GDM1 (cell line): ENCODE data around the gene JAG1.

Source experiments
- DNase-seq: peaks from one replicate; lab custom pipeline; 2025; lab: John Stamatoyannopoulos, UW

Gene JAG1

DNA sequence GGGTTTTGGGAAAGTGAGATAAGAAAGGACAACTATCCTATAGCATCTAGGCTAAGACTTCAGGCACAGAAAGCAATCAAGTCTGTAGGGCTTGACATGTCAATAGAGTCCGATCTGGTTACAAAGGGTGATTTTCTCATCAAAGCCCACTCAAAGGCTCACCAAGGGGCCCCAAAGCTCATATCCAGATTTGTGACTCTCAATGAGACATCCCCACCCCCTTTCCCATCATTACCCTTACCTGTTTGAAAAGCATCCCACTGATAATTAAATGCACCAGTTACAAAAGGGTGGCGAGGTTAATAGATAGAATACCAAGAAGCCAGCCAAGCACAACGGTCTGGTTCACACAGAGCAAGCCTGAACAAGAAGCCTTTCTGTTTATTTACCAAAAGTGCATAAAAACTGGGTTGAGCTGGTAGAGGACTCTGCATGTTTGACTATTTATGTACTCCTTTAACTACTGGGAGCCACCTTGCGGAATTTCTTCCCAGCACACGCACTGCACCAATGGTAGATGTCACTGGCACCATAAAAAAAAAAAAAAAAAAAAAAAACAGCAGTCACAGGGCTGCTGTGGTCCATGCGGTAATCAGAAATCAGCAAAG is 6.1 kb downstream of the JAG1 start:
- DNase-seq = no peak

DNA sequence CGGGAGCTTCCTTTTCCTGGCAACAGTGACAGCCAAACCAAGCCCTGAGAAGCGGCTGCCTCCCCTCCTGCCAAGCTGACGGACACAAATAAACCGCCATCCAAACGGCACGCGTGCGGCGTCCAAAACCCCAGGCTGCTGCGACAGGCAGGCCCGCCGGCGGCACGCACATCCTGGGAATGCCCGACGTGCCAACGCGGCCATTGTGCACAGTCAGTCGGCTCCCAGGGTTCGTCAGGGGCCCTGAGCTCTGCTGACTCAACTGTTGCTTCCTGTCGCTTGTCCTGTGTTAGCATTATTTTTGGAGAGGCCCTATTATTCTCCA is 6.8 kb downstream of the JAG1 start:
- no peak for DNase-seq

- DNase-seq = no peak
Measured at GRCh38 chr20:10666221-10667076, 7.3 kb downstream of the JAG1 start.

DNA sequence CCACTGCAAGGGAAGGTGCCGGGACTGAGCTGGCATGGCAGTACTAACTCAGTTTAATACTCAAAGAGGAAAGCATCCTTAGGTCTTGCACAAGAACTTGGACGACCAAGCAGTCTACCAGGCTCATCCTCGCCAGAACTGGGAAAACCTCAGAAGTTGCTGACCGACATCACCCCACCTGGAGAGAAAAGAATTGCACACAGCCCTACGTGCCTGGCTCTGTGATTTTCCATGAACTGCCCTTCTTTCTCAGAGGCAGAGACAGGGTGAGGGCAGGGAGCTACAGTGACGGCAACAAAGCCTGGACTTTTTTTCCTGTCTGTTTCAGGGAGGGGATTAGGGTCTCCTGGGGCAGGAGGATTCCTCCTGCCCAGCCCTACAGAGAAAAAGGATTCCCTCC is 8.0 kb downstream of the JAG1 start:
- DNase-seq = no peak

DNA sequence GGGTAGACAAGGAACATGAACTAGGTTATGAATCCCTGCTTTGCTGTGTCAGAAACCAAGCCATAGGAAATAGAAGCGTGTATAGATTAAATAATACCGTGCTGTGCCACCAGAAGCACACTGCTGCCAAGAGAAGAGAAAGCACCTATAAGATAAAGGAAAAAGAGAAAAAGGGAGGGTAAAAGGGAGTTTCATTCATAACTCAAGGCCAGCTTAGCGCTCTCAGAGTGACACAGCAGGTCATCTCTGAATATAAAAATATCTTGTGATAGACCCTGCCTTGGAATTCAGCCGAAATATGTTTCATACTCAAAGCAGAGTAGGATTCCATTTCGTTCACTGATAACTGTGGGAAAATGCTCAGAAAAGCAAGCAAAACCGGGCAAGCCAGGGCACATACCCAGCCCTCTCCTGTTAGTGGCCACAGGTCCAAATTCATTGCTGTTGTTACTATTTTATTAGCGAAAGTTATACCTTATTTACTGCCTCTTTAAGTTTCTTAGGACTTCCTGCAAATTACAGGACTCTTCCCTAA is 8.7 kb downstream of the JAG1 start:
- DNase-seq = no peak

- no peak for DNase-seq
Measured at GRCh38 chr20:10663756-10664155, 10.0 kb downstream of the JAG1 start.

DNA sequence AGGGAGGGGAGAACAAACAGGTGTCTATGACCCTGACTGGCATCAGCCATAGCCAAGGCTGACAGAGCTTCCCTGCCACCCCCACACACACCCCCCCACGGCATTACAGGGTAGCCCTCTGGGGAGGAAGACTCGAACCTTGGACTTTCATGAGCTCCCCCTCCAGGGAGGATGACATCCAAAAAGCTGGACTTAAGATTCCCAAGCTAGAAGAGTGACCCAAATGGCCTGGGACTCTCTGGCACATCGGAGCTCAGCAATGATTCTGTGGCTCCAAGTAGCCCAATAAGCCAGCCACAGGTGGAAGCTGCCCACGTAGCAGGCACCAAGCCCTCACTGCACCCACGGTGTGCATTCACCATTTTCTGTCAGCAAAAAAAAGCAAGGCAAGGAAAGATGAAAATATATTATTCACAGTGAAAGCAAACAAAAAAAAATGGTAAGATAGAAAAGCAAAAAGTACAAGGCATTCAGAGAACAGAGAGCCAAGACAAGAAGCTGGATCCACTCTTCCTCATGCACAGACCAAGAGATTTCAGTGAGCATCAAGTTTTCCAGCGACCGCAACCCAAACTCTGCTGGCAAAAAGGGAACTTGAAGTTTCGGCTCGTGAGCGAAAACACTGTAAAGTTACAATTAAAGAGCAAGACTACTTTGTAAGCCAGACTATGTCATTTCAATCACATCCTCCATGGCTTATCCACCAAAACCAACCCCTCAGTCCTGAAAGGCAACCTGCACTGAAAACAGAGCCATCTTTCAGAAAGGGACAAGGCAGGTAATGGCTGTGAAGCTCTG is 10.9 kb downstream of the JAG1 start:
- DNase-seq = no peak

GRCh38 chr20:10662151-10662550 is 11.6 kb downstream of the JAG1 start:
- no peak for DNase-seq

GRCh38 chr20:10661261-10661660 is 12.5 kb downstream of the JAG1 start:
- DNase-seq = no peak

DNA sequence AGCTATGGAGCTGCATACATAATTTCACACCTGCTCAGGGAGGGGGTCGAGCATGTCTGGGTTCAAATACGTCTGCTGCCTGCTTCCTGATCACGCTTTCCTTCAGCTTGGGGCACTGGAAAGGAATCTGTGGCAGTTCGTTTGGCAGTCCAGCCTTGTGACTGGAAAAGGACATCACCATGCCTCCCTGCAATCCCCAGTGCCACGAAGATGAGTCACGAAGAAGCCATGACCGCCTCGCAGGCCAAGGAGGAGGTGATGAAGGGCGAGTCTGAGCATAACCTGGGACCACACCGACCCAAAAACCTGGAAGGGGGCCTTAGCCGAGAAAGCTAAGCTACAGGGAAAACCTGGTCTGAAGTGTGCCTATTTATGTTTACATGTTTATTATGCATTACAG is 13.1 kb downstream of the JAG1 start:
- DNase-seq = no peak

- DNase-seq = no peak
Measured at GRCh38 chr20:10659651-10660601, 13.9 kb downstream of the JAG1 start.

DNA sequence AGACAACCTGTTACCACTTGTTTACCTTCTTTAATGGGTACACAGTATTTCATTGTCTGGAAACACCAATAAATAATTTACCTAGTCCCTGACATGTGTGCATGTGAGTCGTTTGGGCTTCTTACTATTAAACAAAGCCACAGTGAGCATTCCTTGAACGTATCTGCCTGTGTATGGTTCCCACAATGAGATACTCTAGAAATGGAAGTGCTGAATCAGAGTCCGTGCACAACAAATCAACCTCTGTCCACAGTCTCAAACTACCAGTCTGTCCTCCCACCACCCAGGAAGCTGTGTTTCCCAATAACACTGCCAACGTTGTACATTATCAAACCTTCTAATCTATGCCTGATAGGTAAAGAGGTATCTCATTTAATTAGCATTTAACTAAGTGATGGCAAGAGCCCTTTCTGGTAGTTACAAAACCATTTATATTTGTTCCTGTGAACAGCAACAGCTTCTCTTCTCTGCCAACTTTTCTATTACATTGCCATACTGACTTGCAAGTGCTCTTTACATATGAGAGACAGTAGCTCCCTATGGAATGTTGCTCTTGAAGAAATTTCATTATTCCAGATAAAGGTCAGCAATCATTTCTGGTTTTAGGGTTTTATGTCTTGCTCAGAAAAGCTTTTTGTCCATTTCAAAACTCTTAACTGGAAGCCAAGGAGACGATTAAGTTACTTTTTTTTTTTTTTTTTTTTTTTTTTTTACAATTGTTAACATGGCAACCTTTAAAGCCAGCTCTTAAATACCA is 14.7 kb downstream of the JAG1 start:
- DNase-seq = no peak

GRCh38 chr20:10658051-10658823 is 15.6 kb downstream of the JAG1 start:
- DNase-seq = no peak

DNA sequence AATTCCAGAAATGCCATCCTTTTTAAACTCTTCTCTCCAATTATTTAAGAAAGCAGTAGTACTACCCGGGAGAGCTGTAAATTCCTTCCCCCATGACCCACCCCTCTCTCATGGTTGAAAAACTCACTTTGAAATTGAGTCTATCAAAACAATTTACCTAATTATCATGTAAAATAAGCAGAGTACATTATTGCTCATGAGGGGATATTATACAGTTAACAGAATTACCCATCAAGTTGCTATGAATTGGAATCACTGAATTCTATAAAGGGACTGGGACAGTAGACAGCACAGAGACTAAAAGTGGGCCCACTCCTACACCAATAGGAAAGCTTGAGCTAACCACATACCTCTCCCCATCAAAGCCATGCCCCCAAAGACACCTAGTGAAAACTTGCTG is 16.3 kb downstream of the JAG1 start:
- no peak for DNase-seq

DNA sequence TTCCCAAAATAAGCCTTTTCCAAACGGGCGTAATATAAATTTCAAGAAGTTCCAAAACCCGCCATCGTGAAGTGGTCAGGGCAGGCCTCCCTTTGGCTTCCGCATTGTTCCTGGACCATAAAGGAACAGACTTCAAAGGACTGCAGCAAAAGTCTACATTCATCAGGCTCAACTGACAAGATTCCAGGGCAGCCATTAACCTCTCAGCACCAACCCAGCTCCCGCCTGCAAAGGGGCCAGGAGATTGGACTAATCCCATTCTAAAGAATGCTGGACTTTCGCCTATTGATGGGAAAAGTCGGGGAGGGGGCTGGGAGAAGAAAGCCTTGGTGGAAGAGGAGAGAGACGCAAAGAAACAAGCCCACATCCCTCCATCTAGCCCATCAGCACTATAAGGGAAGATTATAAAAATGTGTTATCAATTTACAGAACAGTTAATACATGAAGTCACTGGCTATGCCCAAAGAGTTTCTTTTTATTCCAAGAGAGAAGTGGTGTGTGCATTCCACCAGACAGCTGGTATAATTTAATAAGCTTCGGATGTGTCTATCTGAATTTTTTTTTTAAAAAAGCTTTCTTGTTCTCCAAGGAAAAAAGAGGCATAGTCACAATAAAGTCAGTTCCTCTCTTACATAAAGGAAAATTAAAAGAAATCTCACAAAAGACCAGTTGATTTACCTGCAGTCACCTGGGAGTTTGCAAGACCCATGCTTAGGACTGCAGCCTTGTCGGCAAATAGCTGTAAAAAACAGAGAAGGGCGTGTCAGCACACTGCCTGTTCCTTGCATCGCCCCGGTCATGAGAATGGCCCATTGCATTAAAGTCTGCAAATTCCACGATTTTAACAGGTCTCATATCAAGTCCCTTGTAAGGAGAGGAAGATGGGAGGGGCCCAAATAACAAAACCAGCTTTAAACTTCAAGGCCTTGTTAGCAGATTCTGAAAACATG is 17.8 kb downstream of the JAG1 start:
- DNase-seq = no peak

- DNase-seq = no peak
Measured at GRCh38 chr20:10654630-10655029, 19.2 kb downstream of the JAG1 start.

GRCh38 chr20:10654250-10654610 is 19.6 kb downstream of the JAG1 start:
- no peak for DNase-seq

GRCh38 chr20:10653599-10654249 is 20.1 kb downstream of the JAG1 start:
- no peak for DNase-seq
